Activated B cell treated with CpG ODN at 0.5 μM for 24 hours (primary cell): Measurements from ENCODE around the gene TUT7. TPM values are rescaled to one million over a fixed set of nuclear protein-coding genes. Genes with fewer than 3 reads are reported as not detected.
"Not testable (repeated sequence)": the region's sequence is repeated elsewhere in the genome, so short reads cannot be mapped to it uniquely, and the experiment has no call there.

Source experiments
- ATAC-seq: fragments of 200-7000 bp; cut with Tn5 transposase; one replicate; pipeline ENCODE4 v1.10.0; 2021; ENCODE audit warnings: low read depth, mild to moderate bottlenecking, moderate library complexity
- CTCF ChIA-PET: fragments of 350-600 bp; sonication (Branson Sonifier 250); formaldehyde crosslinking; loops from one replicate; lab custom pipeline; 2021; ENCODE audit warnings: antibody characterized with exemption; lab: Charles Lee
- POLR2A ChIA-PET: fragments of 350-600 bp; sonication (Branson Sonifier 250); formaldehyde crosslinking; loops from one replicate; lab custom pipeline; 2021; ENCODE audit warnings: antibody characterized with exemption; lab: Charles Lee
- DNase-seq: peaks from one replicate; pipeline ENCODE4 v3.0.0; 2022
- H3K27ac Mint-ChIP-seq: one replicate; pipeline ENCODE4 v1.8.0; 2020; ENCODE audit warnings: mixed read lengths
- H3K27me3 Mint-ChIP-seq: one replicate; pipeline ENCODE4 v1.8.0; 2021; ENCODE audit warnings: mixed read lengths
- H3K36me3 Mint-ChIP-seq: one replicate; pipeline ENCODE4 v1.8.0; 2021; ENCODE audit warnings: low read depth, mixed read lengths
- H3K4me1 Mint-ChIP-seq: one replicate; pipeline ENCODE4 v1.8.0; 2021; ENCODE audit warnings: mixed read lengths
- H3K4me3 Mint-ChIP-seq: one replicate; pipeline ENCODE4 v1.8.0; 2020; ENCODE audit warnings: mild to moderate bottlenecking, mixed read lengths
- H3K9me3 Mint-ChIP-seq: one replicate; pipeline ENCODE4 v1.8.0; 2020; ENCODE audit warnings: mixed read lengths
- intact Hi-C: fragments of 100-400 bp; cut with micrococcal nuclease; formaldehyde crosslinking; loops from one replicate; pipeline ENCODE4 v1.15.1; 2024
- total RNA-seq: library from RNA; stranded (reverse); gene quantifications from 2 replicates; pipeline ENCODE4 v1.2.3, GENCODE V29; 2022
- TF ChIP-seq, protein P1 (sequence below): fragments of 200-600 bp; IDR thresholded peaks from one replicate; pipeline ENCODE4 v1.8.0; 2022; ENCODE audit warnings: antibody characterized with exemption, mild to moderate bottlenecking

TUT7 gene
- total RNA-seq, 1 donor from 2014 or later = 50.4 TPM

DNA sequence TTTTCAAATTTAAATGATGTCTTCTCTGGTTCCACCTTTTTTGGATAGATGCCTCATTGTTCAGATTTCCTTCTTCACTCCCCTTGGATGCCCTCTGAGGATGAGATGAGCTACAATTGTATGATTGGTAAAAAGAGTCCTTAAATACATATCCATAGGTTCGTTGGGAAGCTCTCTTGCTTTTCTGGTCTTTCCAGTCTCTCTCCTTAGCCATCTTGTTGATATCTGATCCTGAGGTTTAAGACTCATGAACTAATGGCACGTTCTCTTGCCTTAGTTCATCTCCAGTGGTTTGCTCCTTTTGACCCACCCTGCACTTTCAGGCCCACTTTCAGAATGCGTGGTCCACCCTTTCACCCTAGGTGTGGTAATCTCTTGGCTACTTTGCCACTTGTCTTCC is 33.2 kb upstream of the TUT7 start:
- H3K4me1 Mint-ChIP-seq = no peaks in the 10 kb centered on the region
- no peak overlapping the region for H3K27ac Mint-ChIP-seq
- ATAC-seq (no peak), DNase-seq (no peak)
- ChIA-PET POLR2A (no interaction called here), CTCF (no interaction called here)
- H3K4me3 Mint-ChIP-seq = no peak overlapping the region
- intact Hi-C loops = no loop called here
- peaks cover 35% of the 10 kb centered on the region for H3K27me3 Mint-ChIP-seq
- H3K9me3 Mint-ChIP-seq = peaks cover 11% of the 10 kb centered on the region
- TF ChIP-seq, protein P1, sequence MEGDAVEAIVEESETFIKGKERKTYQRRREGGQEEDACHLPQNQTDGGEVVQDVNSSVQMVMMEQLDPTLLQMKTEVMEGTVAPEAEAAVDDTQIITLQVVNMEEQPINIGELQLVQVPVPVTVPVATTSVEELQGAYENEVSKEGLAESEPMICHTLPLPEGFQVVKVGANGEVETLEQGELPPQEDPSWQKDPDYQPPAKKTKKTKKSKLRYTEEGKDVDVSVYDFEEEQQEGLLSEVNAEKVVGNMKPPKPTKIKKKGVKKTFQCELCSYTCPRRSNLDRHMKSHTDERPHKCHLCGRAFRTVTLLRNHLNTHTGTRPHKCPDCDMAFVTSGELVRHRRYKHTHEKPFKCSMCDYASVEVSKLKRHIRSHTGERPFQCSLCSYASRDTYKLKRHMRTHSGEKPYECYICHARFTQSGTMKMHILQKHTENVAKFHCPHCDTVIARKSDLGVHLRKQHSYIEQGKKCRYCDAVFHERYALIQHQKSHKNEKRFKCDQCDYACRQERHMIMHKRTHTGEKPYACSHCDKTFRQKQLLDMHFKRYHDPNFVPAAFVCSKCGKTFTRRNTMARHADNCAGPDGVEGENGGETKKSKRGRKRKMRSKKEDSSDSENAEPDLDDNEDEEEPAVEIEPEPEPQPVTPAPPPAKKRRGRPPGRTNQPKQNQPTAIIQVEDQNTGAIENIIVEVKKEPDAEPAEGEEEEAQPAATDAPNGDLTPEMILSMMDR = no peak
- no peaks in the 10 kb centered on the region for H3K36me3 Mint-ChIP-seq

DNA sequence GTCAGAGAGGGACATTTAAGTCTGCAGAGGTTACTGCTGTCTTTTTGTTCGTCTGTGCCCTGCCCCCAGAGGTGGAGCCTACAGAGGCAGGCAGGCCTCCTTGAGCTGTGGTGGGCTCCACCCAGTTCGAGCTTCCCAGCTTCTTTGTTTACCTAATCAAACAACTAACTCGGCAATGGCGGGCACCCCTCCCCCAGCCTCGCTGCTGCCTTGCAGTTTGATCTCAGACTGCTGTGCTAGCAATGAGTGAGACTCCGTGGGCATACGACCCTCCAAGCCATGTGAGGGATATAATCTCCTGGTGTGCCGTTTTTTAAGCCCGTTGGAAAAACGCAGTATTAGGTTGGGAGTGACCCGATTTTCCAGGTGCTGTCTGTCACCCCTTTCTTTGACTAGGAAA is 28.8 kb upstream of the TUT7 start:
- DNase-seq, intact Hi-C loops, CTCF ChIA-PET, H3K36me3 Mint-ChIP-seq, POLR2A ChIA-PET, H3K4me3 Mint-ChIP-seq, H3K4me1 Mint-ChIP-seq, H3K27ac Mint-ChIP-seq, ATAC-seq: not testable (repeated sequence)
- H3K27me3 Mint-ChIP-seq = peaks cover 30% of the 10 kb centered on the region
- peaks cover 13% of the 10 kb centered on the region for H3K9me3 Mint-ChIP-seq

DNA sequence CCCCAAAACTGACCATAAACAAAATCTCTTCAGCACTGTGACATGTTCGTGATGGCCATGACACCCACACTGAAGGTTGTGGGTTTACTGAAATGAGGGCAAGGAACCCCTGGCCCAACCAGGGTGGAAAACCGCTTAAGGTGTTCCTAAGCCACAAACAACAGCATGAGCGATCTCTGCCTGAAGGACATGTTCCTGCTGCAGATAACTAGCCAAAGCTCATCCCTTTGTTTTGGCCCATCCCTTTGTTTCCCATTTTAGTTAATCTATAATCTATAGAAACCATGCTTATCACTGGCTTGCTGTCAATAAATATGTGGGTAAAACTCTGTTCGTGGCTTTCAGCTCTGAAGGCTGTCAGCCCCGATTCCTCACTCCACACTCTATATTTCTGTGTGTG is 21.8 kb upstream of the TUT7 start:
- ChIA-PET POLR2A (no interaction called here), CTCF (no interaction called here)
- H3K4me3 Mint-ChIP-seq = no peak overlapping the region
- TF ChIP-seq, protein P1 = no peak
- H3K27ac Mint-ChIP-seq = no peak overlapping the region
- ATAC-seq (no peak), DNase-seq (no peak)
- H3K27me3 Mint-ChIP-seq = peaks cover 31% of the 10 kb centered on the region
- H3K9me3 Mint-ChIP-seq = peaks cover 9% of the 10 kb centered on the region
- H3K36me3 Mint-ChIP-seq = no peaks in the 10 kb centered on the region
- intact Hi-C loops = no loop called here
- H3K4me1 Mint-ChIP-seq = no peaks in the 10 kb centered on the region

DNA sequence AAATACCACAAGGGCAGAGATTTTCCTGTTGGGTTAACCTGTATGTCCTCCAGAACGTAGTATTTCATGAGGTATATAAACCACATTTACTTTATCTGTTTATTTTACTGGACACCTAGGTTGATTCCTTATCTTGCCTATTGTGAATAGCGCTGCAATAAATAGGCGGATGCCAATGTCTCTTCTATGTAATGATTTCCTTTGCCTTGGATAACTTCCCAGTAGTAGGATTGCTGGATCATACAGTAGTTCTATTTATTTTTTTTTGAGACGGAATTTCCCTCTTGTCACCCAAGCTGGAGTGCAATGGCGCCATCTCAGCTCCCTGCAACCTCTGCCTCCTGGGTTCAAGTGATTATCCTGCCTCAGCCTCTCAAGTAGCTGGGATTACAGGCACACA is 15.6 kb upstream of the TUT7 start:
- ATAC-seq (no peak), DNase-seq (no peak)
- intact Hi-C loops = no loop called here
- TF ChIP-seq, protein P1 = no peak
- H3K4me3 Mint-ChIP-seq = no peak overlapping the region
- CTCF ChIA-PET = no interaction called here
- peaks cover 26% of the 10 kb centered on the region for H3K27me3 Mint-ChIP-seq
- no peaks in the 10 kb centered on the region for H3K4me1 Mint-ChIP-seq
- H3K36me3 Mint-ChIP-seq = peaks cover 5% of the 10 kb centered on the region
- POLR2A ChIA-PET = no interaction called here
- H3K27ac Mint-ChIP-seq = no peak overlapping the region
- H3K9me3 Mint-ChIP-seq = peaks cover 26% of the 10 kb centered on the region

DNA sequence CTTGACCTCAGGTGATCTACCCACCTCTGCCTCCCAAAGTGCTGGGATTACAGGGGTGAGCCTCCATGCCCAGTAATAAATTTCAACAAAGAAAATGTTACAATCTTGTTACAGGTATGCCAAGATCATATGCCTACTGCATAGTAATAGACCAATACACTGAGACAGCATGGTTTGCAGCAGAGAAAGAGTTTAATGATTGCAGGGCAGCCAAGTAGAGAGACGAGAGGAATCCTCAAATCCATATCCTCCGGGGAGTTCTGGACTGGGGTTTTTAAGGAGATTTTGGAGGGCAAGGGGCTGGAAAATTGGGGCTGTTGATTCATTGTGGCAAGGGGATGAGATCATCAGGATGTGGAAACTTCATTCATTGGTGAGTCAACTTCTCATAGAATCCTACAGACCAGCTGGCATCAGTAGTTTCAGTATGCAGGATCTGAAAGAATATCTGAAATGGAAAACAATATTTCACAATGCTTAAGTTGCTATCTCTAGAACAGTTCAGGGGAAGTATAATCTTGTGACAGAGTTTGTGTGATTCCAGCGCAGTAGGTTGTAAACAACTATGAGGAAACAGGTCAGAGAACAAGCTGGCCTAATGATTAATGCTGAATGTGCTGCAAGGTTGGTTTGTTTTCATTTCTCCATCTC is 14.8 kb upstream of the TUT7 start:
- Mint-ChIP-seq H3K36me3 (peaks cover 5% of the 10 kb centered on the region), H3K27ac (no peak overlapping the region), H3K27me3 (peaks cover 24% of the 10 kb centered on the region), H3K9me3 (peaks cover 26% of the 10 kb centered on the region), H3K4me3 (no peak overlapping the region), H3K4me1 (no peaks in the 10 kb centered on the region)
- DNase-seq (no peak), ATAC-seq (no peak)
- POLR2A ChIA-PET = no interaction called here
- TF ChIP-seq, protein P1 = no peak
- intact Hi-C loops = no loop called here
- CTCF ChIA-PET = no interaction called here

DNA sequence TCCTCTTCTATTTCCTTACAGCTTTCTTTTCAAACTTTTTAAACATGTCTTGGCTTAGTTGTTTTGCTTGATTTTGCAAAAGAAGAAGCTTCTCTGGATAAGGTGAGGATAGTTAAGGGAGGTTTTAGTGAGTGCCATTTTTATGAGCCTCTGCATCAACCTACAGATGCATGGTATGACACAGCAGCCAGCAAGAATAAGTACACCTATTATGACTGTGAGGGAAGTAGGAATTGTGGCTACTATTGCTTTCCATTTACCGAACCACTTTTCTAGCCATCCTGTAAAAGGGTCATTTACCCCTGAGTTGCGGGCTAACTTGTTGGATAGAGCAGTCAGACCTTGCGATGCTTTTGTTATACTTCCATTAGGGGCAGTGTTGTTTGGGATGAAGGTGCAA is 7.0 kb upstream of the TUT7 start:
- peaks cover 9% of the 10 kb centered on the region for H3K4me1 Mint-ChIP-seq
- DNase-seq = no peak
- TF ChIP-seq, protein P1 = no peak
- H3K9me3 Mint-ChIP-seq = peaks cover under 1% of the 10 kb centered on the region
- H3K4me3 Mint-ChIP-seq = no peak overlapping the region
- H3K27ac Mint-ChIP-seq = no peak overlapping the region
- intact Hi-C loops = no loop called here
- ChIA-PET CTCF (no interaction called here), POLR2A (no interaction called here)
- ATAC-seq = no peak
- peaks cover 2% of the 10 kb centered on the region for H3K36me3 Mint-ChIP-seq
- H3K27me3 Mint-ChIP-seq = peaks cover 6% of the 10 kb centered on the region
